D721Med (cell line): ENCODE results near the gene ACSL6.

ENCODE experiments used
- DNase-seq: peaks from one replicate; pipeline ENCODE4 v3.0.0; 2011; ENCODE audit warnings: low spot score; ENCODE audit not compliant: insufficient read length
- FAIRE-seq: peaks from 2 replicates; lab custom pipeline; 2011; peaks lifted over from hg19 to GRCh38; lab: Jason Lieb, UNC
- CTCF ChIP-seq: IDR thresholded peaks from 2 replicates; pipeline ENCODE4 v1.5.1; 2012; ENCODE audit warnings: mild to moderate bottlenecking, control low read depth; ENCODE audit not compliant: insufficient read depth; ENCODE audit errors: missing control alignments

ACSL6 gene

GRCh38 chr5:131968396-131968954 is 43.0 kb downstream of the ACSL6 start:
- DNase-seq: no peak
- no peak for FAIRE-seq
- no peak for TF ChIP-seq CTCF

- FAIRE-seq (no peak), DNase-seq (no peak)
- TF ChIP-seq CTCF: no peak
Observed at GRCh38 chr5:131966551-131966950, 44.9 kb downstream of the ACSL6 start.

GRCh38 chr5:131965826-131966415 is 45.5 kb downstream of the ACSL6 start:
- no peak for DNase-seq
- no peak for FAIRE-seq
- no peak for TF ChIP-seq CTCF

GRCh38 chr5:131959906-131960305 is 51.6 kb downstream of the ACSL6 start:
- FAIRE-seq (no peak), DNase-seq (no peak)

GRCh38 chr5:131959136-131959535 is 52.3 kb downstream of the ACSL6 start:
- no peak for DNase-seq
- TF ChIP-seq CTCF: no peak
- no peak for FAIRE-seq

More at GRCh38 chr5:131959906-131960305, 51.6 kb downstream of the ACSL6 start:
- TF ChIP-seq CTCF: no peak

GRCh38 chr5:131957721-131958441 is 53.6 kb downstream of the ACSL6 start:
- DNase-seq (no peak), FAIRE-seq (no peak)
- no peak for TF ChIP-seq CTCF

- no peak for DNase-seq
- TF ChIP-seq CTCF: no peak
- no peak for FAIRE-seq
Observed at GRCh38 chr5:131953969-131954368, 57.5 kb downstream of the ACSL6 start.
